Fibroblast of peridontal ligament (primary cell): Measurements from ENCODE around the gene IRF2BPL.

Source experiments
- DNase-seq: peaks from one replicate; pipeline ENCODE4 v3.0.0-alpha.2; 2010; ENCODE audit errors: extremely low read depth

Gene IRF2BPL

DNA sequence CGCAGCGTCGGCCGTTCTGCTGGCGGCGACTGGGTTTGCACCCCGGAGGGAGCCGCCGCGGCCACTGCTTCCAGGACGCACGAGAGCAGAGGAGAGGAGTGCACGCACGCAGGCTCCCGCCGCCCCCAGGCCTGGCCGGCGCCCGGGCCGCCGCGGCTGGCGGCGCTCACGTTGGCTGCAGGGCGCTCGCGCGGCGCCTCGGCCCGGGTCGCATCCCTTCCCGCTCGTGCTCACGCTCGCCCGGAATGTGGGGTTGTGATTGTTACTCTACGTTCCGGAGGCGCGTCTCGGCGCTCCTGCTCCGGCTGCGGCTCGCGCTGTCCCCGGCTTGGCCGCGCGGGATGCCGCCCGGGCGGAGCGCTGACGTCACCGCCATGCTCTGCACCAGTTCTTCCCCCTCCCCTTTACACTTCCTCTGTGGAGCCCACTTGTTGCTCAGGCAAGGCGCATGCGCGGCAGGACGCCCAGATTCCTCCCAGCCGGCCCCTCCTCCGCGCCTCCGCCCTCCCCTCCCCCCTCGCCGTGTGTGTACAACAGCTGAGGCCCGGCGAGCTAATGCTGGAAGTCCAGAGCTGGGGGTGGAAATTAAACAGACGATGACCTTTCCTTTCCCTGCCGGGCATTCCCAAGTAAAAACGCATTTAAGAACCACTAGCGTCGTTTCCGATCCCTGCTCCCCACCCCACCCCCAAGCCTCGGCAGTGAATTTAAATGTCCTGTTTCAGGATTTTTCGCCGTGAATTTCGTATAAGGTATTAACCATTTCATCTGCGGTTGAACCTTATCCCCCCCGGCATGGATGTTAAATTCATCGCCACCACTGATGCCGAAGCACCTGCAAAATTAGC, at the start of gene IRF2BPL:
Gene IRF2BPL, minus strand, starts transcription at position 325 of the 848 bp plus-strand sequence. CDS start 916 bp downstream, outside the sequence.
- peak; percentile 97 for DNase-seq

DNA sequence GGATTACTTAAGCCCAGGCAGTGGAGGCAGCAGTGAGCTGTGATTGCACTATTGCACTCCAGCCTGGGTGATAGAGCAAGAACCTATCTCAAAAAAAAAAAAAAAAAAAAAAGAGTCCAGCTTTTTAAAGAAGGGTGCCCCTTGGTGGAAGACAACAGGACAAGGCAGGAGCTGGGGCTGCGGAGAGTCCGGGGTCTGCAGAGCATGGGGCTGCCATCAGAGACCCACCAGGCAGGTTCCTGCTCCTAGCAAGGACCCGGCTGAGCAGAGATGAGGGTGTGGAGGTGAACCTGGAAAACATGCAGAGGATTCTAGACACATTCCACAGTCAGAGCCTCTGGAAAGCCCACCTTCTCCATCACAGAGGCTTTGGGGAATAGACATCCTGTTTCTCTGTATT, 48.5 kb upstream of the IRF2BPL start:
- DNase-seq = no peak

DNA sequence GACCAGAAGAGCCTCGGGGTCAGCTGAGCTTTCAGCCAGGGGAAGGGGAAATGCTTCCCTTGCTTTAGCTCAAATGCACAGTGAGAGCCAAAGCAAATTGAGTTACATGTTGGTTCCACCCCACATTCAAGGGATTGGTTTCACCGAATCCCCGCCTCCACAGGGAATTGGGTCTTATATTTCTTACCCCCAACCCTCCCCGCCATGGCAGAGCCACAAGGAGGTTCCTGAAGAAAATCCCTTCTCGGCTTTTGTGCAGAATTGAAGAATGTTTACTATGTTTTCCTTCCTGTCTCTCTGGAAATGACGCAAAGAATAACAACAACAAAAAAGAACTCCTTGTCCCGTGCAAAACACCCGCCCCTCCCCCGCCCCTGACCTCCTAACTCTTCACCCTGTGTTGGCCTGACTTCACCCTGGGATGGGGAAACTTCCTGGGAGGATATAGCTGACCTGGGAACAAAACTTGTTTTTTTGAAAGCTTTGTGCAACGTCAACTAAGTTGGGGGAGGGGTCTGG, 47.7 kb upstream of the IRF2BPL start:
- no peak for DNase-seq

DNA sequence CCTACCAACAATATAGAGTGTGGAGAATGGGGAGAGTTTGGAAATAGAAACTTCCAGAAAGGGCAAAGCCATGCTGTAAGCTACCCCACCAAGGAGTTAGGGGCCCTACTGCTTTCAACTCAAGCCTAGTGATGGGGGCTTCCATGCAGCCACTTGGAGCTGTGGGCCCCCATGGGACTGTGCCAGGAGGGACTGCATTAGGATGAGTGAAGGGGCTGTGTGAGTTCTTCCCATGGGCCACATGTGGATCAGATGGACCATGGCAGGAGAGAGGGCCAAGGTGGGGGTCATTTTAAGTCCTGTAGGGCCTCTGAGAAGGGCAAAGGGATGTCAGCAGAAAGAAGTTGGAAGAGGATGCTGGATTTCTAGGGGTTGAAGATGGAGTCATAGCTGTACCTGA, 46.5 kb upstream of the IRF2BPL start:
- no peak for DNase-seq

DNA sequence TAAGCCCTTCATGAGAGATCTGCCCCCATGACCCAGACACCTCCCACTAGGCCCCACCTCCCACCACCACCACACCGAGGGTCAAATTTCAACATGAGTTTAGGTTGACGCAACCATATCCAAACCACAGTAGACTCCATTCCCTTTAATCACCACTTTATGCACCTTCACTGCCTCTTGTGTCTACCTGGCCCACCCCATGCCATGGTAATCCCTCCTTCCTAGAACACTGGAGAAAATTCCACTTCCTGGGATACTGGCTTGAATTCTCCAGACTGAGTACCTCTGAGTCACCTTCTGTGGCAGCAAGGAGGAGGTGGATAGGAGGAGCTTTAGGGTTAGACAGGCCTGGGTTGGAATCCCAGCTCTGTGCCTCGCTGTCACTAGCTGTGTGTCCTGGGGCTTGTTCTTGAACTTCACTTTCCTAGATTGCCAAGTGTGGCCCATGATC, 43.5 kb upstream of the IRF2BPL start:
- DNase-seq = no peak

DNA sequence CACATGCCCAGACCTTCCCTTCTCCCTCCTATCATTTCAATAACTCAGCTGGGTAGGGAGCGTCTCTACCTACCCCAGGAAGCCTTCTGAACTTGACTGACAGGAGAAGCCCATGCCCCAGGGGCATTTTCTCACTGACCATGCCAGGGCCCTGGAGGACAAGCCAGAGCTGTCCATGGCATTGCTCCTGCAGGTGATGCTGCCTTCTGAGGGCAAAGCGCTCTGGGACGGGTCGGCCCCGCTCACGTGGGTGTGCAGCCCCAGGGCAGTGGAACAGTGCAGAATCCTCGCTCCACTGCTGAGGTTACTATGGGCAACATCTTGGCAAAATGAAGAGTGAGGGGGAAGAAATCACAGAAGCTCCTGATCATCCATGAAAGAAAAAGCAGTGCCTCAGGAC, 41.0 kb upstream of the IRF2BPL start:
- no peak for DNase-seq

DNA sequence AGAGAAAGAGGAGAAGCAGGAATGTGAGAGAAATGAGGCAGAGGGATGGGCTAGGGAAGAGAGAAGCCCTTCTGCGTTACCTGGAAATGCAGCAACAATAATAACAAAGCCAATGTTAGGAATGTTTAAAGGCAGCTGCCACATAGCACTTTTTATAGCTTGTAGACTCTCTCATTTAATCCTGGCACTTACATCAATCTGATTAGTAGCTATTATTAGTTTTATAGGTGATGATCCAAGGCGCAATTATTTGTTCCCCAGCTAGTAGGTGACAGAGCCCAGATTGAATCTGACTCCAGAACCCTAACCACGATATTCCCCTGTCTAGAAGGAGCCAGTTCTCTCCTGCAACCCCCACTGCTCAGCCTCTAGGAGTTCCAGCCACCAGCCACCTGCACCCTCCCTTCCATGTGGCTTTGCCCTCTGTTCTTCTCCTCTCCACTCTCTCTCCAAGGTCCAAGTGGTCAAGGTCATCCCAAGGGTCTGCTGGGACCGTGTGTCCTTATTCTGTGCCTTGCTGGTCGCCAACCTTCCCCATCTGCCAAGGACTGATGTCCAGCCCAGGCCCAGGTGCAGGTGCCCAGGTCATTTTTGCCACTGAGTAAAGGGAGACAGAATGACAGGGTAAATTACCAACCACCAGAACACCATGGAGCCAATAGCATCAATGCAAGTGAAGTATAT, 40.2 kb upstream of the IRF2BPL start:
- DNase-seq = no peak

DNA sequence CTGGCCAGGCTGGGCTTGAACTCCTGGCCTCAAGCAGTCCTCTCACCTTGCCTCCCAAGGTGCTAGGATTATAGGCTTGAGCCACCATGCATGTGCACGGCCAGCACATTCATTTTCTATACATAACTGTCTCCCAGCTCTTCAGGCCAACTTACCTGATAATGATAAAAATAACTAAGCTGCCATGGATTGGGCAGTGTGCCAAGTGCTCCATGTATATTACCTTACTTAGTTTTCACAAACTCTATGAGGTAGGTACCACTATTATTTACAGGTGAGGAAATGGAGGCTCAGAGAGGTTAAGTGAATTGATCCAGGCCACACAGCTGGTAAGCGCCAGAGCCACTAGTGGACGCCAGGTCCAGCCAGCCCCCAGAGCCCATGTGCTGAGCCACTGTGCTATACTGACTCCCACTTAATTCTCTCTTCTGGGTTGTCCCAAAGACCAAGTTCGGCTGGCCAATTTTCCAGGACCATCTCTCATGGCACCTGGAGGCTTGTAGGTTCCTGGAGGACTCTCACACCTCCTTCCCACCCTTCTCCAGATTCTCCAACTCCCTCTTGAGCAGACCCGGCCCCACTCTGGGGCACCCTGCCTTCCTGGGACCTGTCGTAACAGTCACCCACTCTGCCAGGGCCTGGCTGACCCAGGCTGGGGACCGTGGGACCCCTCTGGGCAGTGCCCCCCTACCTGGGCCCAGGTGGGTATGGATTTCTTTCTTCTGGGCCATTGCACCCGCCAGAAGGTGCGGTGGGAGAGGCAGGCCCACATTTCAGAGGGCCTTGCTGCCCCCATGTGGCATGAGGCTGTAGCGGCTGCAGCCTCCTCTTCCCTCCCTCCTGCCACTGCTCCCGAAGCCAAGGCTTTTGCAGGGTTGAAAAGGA, 39.4 kb upstream of the IRF2BPL start:
- DNase-seq = peak; percentile 61

DNA sequence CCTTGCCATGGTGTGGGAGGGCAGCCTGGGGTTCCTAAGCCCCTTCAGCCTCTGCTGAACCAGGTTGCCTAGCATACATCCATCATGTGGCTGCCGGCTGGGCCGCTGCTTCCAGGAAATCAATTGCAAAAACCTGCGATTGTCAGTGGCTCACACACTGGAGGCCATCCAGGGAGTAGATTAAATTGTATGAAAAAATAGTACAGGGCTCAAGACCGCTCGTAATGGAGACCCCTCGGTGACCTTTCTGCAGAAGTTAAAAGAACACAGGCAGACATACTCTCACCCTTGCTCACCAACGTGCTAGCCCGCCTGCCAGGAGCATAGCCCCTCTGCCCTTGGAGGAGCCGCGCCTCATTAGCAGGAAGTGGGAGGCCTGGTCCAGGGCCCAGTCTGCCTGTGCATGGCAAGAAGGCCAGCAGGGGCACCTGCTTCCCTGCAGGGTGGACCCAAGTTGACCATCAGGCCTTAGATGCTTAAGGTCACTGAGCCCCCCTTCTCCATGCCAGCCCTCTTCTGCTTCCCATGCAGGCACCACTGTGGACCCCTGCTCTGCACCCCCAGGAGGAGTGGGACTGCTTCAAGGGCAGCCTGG, 38.2 kb upstream of the IRF2BPL start:
- DNase-seq = no peak

DNA sequence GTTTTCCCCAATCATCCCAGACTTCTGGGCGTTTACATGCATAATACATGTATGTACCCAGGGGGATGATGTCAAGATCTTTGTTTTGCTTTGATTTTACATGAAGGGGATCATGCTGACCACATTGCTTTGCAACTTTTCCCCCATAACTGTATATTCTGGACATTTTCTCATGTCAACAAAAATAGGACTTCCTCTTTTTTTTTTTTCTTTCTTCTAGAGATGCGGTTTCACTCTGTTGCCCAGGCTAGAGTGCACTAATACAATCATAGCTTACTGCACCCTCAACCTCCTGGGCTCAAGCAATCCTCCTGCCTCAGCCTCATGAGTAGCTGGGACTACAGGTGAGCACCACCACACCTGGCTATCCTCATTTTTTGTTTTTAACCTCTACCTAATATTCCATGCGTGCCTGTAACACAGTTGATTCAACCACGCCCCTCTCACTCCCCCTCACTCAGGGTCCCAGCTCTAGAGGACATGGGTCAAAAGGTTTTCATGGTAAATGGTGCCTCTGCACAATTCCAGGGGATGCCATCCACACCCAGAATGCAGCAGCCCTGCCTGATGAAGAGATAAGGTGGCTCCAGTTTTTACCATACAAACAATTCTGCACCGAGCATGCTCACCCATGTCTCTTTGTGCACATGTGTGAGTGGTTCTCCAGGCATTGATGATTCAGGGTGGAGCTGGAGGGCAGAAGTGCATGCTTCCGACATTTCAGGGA, 37.5 kb upstream of the IRF2BPL start:
- DNase-seq = no peak

DNA sequence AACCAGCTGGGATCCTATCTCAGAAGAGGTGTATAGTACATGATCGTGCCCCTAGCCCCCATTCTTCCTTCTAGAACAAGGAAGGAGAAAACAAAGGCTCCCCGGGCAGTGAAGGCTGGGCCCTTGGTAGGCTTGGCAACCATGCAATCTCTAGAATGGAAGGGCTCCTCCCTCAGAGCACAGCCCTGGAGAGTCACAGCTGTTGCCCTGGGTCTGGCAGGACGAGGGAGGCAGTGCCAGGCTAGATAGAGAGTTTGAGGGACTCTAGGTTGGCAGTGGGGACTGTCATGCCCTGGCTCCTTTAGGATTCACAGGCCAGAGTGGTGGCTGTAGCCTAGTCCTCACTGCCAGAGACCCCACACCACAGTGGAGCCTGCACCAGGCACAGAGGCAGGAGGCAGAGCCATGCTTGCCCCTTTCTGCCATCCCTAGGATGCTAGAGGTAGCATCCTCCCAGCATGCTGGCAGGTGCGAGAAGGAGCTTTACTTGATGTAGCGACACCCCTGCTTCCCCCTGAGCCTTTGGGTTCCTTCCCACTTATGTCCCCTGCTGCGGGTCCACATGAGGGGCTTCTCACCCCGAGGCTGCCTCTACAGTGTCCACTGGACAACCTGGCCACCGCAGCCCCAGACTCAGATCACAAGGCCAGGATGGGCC, 36.1 kb upstream of the IRF2BPL start:
- DNase-seq = no peak

DNA sequence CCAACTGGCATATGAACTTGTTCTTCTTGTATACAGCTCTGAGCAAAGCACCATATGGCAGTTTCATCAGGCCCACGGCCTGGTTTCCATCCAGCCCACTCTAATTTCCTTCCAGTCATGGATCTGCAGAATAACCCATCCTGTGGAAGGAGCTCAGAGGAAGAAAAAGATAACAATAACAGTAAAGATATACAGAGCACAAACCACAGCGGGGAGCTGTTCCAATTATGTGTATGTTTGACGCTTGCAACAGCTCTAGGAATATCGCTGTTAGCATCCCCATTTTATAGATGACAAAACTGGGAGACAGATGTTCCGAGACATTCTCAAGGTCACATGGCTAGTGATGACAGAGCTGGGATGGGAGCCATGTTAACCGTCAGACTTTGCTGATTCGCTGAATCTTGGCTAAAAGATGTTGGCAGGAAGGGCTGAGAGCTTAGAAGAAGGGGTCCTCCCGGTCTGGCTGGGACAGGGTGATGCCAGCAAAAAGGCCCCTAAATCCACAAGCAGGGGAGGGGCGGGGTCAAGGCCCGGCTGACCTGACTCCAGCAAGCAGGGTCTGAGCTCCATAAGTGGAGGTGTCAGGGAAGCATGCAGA, 35.2 kb upstream of the IRF2BPL start:
- DNase-seq = peak; percentile 41

DNA sequence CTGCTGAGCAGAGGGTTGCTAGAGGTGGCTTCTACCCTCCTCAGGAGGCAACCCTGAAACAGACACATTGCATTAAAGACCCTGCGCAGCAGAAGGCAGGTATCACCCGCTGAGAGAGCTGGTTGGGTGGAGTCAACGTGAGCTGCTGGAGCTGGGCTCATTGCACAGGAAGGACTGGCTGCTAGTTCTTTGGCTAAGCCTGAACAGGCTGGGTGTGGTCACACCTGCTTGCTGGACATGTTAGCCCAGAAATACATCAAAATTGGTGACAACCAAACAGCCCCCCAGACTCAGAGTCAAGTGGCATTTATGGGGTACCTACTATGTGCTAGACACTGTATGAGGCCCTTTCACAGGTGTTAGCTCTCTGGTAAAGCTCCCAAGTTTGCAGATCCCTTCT, 33.8 kb upstream of the IRF2BPL start:
- no peak for DNase-seq

DNA sequence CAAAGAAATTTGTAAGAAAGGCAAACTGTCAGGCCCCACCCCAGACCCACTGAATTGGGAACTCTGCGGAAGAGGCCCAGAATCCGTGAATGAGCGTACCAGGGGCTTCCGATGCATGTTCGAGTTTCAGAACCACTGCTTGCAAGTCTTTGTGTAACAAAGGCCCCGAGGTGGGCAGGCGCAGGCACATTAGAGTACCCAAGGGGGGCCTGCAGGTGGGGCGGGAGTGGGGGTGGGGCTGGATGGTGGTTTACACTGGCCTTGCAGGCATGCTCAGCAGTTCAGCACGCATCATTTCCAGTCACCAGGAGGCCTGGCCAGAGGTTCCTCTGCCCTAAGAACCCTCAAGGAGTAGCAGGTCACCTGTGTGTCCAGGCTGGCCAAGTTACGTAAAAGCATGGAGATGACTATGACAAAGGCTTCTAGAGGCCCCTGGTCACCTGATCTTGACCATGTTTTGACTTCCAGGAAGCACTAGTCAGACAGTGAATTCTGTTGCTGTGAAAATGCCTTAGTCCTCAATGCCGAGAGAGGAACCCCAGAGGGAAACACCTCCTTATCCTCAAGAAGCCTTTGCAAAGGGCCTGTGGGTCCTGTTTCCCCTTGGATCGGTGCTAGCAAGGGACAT, 33.2 kb upstream of the IRF2BPL start:
- DNase-seq = no peak

DNA sequence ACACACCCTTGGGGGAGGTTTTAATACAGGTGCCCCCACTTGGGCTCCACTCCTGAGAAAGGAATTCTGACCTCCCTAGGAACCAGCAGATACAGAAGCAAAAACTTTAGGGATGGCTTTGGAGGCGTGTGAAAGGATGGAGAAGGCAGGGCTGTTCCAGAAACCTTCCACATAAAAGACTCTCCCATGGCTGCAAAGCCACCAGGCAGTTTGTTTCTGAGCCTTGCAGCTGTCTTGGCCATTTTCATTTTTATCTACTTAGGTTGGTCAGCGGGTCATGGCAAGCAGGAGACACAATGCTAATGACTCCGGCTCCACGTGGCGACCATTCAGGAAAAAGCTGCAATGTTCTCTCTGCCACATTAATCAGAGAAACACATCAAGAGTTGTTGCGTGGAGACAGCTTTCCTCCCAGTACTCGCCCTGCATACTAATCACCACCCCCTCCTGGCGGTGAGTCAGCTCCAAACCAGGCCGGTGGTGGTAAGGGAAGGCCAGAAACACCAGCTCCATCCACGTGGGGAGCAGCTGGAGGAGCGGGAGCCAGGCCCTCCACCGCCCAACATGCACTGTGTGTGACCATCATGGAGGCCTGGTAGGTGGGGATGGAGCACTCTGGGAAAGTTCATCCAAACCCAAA, 30.9 kb upstream of the IRF2BPL start:
- peak; percentile 57 for DNase-seq

DNA sequence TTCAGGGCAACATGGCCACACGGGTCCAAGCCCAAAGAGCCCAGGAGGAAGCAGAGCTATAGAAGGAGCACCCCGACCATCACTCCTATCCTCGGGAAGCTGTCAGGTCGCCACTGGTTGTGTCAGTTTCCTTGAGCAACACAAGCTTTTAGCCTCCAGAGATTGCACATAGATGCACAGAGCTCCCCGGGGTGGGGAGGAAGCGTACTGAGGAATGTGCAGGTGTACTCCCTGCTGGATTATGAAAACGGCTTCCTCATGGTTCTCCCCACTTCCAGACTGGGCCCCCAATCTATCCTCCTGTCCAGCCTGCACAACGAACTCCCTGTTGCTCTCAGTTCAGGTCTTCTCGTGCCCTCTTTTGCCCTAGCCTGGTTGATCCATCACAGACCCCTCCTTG, 30.3 kb upstream of the IRF2BPL start:
- DNase-seq = no peak

DNA sequence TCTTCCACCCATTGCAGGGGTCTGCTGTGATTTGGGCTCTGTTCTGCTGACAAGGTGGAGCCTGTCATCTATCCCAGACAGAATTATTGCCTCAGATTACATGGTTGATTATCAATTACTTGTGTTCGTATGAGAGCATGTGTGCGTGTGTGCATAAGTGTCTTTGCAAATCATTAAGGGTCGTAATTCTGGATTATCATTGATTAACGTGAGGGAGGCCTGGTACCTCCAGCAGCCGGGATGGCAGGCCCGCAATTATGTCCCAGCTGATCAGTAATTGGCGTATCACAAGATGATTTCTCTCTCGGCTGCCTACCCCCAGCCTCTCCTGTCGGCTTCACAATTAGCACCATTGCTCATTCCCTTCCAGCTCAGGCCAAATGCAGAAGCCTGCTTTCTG, 29.6 kb upstream of the IRF2BPL start:
- DNase-seq = no peak

DNA sequence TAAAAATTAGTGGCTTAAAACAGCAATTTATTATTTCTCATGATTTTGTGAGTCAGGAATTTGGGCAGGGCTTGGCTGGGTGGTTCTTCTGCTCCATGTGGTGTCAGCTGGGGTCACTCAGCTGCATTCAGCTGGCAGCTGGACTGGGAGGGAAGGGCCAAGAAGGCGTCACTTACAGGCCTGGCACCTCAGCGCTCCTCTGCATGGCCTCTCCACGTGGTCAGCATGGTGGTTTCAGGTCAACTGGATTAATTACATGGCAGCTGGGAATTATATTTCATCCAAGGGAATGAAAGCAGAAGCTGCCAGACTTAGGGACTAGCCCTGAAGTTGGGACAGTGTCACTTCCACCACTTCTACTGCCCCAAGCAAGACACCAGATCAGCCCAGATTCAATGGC, 27.5 kb upstream of the IRF2BPL start:
- DNase-seq = no peak

DNA sequence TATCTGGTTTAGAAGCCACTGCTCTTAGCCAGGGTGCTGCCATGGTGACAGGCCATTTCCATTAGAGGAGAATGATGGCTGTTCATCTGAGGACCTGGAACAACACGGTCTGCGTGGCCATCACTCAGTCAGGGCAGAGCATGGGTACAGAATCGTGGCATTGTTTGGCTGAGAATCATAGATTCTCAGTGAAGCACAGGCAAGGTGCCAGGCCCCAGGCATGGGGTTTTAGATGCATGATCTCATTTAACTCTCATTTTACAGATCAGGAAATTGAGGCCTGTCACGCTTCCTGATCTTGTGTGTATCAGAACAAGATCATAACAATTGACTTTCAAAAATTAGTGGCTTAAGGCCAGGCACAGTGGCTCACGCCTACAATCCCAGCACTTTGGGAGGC, 26.8 kb upstream of the IRF2BPL start:
- no peak for DNase-seq
